GM12872 (cell line): ENCODE results near the gene MTUS2.

ENCODE experiments used
- CTCF ChIP-seq: IDR thresholded peaks from 3 replicates; pipeline ENCODE4 v1.5.1; 2011; ENCODE audit warnings: low read depth, mild to moderate bottlenecking, low read length, moderate library complexity; ENCODE audit not compliant: insufficient read depth

MTUS2 gene

GRCh38 chr13:29175250-29175873, 355.2 kb downstream of the MTUS2 start:
- TF ChIP-seq CTCF: no peak

- TF ChIP-seq CTCF: no peak
Observed at GRCh38 chr13:29180055-29180454, 359.9 kb downstream of the MTUS2 start.

GRCh38 chr13:29182216-29182615, 362.1 kb downstream of the MTUS2 start:
- TF ChIP-seq CTCF: no peak

GRCh38 chr13:29185926-29186325, 365.8 kb downstream of the MTUS2 start:
- no peak for TF ChIP-seq CTCF

- TF ChIP-seq CTCF: no peak
Observed at GRCh38 chr13:29187584-29187983, 367.4 kb downstream of the MTUS2 start.

GRCh38 chr13:29190298-29190697, 370.2 kb downstream of the MTUS2 start:
- no peak for TF ChIP-seq CTCF

GRCh38 chr13:29193083-29193482, 372.9 kb downstream of the MTUS2 start:
- no peak for TF ChIP-seq CTCF
